SK-N-MC (cell line): Measurements from ENCODE around the gene KDM1B.

Experiments used
- EZH2 ChIP-seq: fragments of 200-600 bp; sonication (generic); IDR thresholded peaks from one replicate; pipeline ENCODE4 v1.6.1; 2017; ENCODE audit warnings: antibody characterized with exemption
- FOXP2 ChIP-seq: optimal IDR thresholded peaks from 2 replicates; pipeline ENCODE3; 2011; ENCODE audit warnings: mild to moderate bottlenecking, moderate library complexity; ENCODE audit not compliant: insufficient read depth; ENCODE audit errors: extremely low read length, control extremely low read depth
- POLR2AphosphoS5 ChIP-seq: IDR thresholded peaks from 2 replicates; pipeline ENCODE4 v1.6.1; 2012; ENCODE audit warnings: mild to moderate bottlenecking, low read depth, low read length, borderline replicate concordance

DNA sequence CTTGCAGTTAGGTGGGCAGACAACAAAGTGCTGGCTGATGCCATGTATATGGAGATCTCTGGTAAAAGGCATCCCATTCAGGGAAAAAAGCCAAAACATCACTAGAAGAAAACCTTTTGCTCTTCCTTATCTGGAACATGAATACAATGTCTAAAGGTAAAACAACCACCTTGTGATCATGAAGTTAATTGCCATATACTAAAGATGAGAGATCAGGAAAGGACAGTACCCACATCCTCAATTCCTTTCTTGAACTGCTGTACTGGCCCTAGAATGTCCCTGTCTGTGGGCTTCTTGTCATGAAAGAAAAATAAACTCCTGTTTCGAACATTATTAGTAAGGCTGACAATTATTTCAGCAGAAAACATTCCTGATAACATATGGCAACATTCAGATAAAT lies 89.9 kb downstream of the KDM1B start:
- no peak for TF ChIP-seq EZH2
- TF ChIP-seq POLR2AphosphoS5: no peak
- TF ChIP-seq FOXP2: no peak
